Measurements from ENCODE around the gene RAB28. TPM values are rescaled to one million over a fixed set of nuclear protein-coding genes. Genes with fewer than 3 reads are reported as not detected.

RAB28 gene
- total and polyA plus RNA-seq, 2 of the 8 experiments (the other 6 are each of a cell fraction or from before 2014, with no cell fraction given), result 16.0 to 18.7 TPM

DNA sequence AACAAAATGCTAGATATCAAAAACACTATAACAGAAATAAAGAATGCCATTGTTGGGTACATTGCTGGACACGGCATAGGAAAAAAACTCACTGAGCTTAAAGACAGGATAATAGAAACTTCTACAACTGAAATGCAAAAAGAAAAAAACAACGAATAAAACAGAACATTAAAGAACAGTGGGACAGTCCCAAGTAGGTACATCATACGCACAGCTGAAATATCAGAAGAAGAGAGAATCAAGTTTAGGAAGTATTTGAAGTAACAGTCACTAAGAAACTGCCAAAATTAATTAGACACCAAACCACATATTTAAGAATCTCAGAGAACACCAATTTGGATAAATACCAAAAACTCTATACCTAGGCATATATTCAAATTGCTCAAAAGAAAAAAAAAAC is 19.2 kb downstream of the RAB28 start:
- H3K27ac ChIP-seq (ENCODE audit: low read depth, low read length), result no peak overlapping the region
- H4K91ac ChIP-seq (replicated peaks; ENCODE audit: insufficient read length, low read length), result no peak overlapping the region
- TF ChIP-seq RXRA (IDR thresholded peaks at IDR 0.05; ENCODE audit: insufficient read depth, low read depth, low read length), result no peak
- TF ChIP-seq HDAC2 (IDR thresholded peaks at IDR 0.05; ENCODE audit: borderline replicate concordance in 1 of 2, low read depth in 2 of 2, low read length in 2 of 2), result no peak
- no peak for TF ChIP-seq RNF2 (IDR thresholded peaks at IDR 0.05; ENCODE audit: borderline replicate concordance, low read depth, low read length, missing control alignments, poor library complexity, severe bottlenecking)
- no peak for TF ChIP-seq TEAD4 (IDR thresholded peaks at IDR 0.05; ENCODE audit: low read depth, low read length)
- no peak for TF ChIP-seq SIX5 (IDR thresholded peaks at IDR 0.05; ENCODE audit: low read depth, low read length)
- no peak for TF ChIP-seq MAFK (IDR thresholded peaks at IDR 0.05; ENCODE audit: low read depth, low read length)
- TF ChIP-seq SAP30 (IDR thresholded peaks at IDR 0.05; ENCODE audit: insufficient read depth, insufficient replicate concordance, low read length), result no peak
- TF ChIP-seq YY1 (IDR thresholded peaks at IDR 0.05; ENCODE audit: low read depth, low read length), result no peak
- TF ChIP-seq POU5F1 (IDR thresholded peaks at IDR 0.05; ENCODE audit: low read depth, low read length), result no peak
- no peak overlapping the region for H2BK20ac ChIP-seq (ENCODE audit: low read length)
- peaks cover 0 to 9% of the 10 kb centered on the region in 2 experiments; a peak in 1 of 4 replicates for H3K79me2 ChIP-seq (ENCODE audit: control insufficient read depth in 1 of 2, insufficient read depth in 2 of 2, low read length in 2 of 2)
- no peaks in the 10 kb centered on the region for H3K9me3 ChIP-seq (ENCODE audit: insufficient read depth in 2 of 2, low read depth in 1 of 2, low read length in 1 of 2)
- H2BK120ac ChIP-seq (replicated peaks; ENCODE audit: low read depth, low read length), result no peak overlapping the region
- 88% methylated on average over 3 of the region's 3 CpGs; no CpG with 5 or more reads in 1 of the 2 experiments for whole genome bisulfite sequencing, 2 experiments (ENCODE audit: extremely low coverage in 1 of 2, insufficient coverage in 1 of 2, insufficient read length in 1 of 2, insufficient replicate concordance in 2 of 2, low coverage in 1 of 2, low lambda C conversion rate in 2 of 2, missing lambda C conversion rate in 1 of 2)
- no peak overlapping the region for H3K14ac ChIP-seq (ENCODE audit: insufficient read length)
- H2BK15ac ChIP-seq (ENCODE audit: low read length), result no peak overlapping the region
- no peak overlapping the region for H3K4me2 ChIP-seq (ENCODE audit: insufficient read depth in 1 of 2, low read depth in 2 of 2, low read length in 2 of 2)
- no peak overlapping the region for H4K8ac ChIP-seq (ENCODE audit: extremely low read depth, insufficient read depth, low read length)
- H3K4ac ChIP-seq (replicated peaks; ENCODE audit: insufficient read length, low read depth, low read length), result no peak overlapping the region
- H4K20me1 ChIP-seq (replicated peaks in 1 of 2; ENCODE audit: control insufficient read depth in 1 of 2, insufficient read depth in 2 of 2, low read length in 2 of 2), result peaks cover 0 to 2% of the 10 kb centered on the region in 2 experiments
- H3K23me2 ChIP-seq (ENCODE audit: low read depth, low read length), result no peaks in the 10 kb centered on the region; the same call in 1 of the 2 replicates
- no peak overlapping the region for H3K23ac ChIP-seq (ENCODE audit: insufficient read length)
- H3K79me1 ChIP-seq (ENCODE audit: low read depth, low read length), result no peaks in the 10 kb centered on the region
- no peak overlapping the region for H3K56ac ChIP-seq (replicated peaks; ENCODE audit: insufficient read length, low read depth, low read length)
- H3K4me3 ChIP-seq (ENCODE audit: extremely low read depth in 1 of 4, insufficient read depth in 2 of 4, low read depth in 3 of 4, low read length in 4 of 4), result no peak overlapping the region
- H3K4me1 ChIP-seq (replicated peaks in 1 of 4; ENCODE audit: control insufficient read depth in 3 of 4, insufficient read depth in 4 of 4, low read length in 3 of 4), result peaks cover 0 to 3% (median 0%) of the 10 kb centered on the region in 4 experiments; a peak in 1 of 7 replicates
- H4K5ac ChIP-seq (ENCODE audit: insufficient read length, low read depth, low read length), result no peak overlapping the region
- no peak overlapping the region for H2AK5ac ChIP-seq (ENCODE audit: low read depth, low read length)
- H3K9ac ChIP-seq (replicated peaks in 1 of 4; ENCODE audit: extremely low read depth in 1 of 4, low read depth in 3 of 4, low read length in 3 of 4), result no peak overlapping the region
- H2BK5ac ChIP-seq (ENCODE audit: low read depth, low read length), result no peak overlapping the region
- H2AFZ ChIP-seq (ENCODE audit: low read length), result no peak overlapping the region
- ChIA-PET POLR2A (ENCODE audit: partially characterized antibody) (interaction anchor here (1.1 to 1.3 kb wide), 2 partner anchors 10 to 18 kb away, joined by 4 read pairs; no protein-coding TSS in a partner anchor), CTCF (ENCODE audit: partially characterized antibody) (interaction anchor here (1.1 to 1.7 kb wide), 2 partner anchors 18 to 48 kb away, joined by 4 to 5 read pairs; no protein-coding TSS in a partner anchor)
- no peak overlapping the region for H2BK12ac ChIP-seq (ENCODE audit: low read depth, low read length)
- no peak overlapping the region for H3K18ac ChIP-seq (ENCODE audit: extremely low read depth, low read length)
- H3K36me3 ChIP-seq (ENCODE audit: control insufficient read depth in 2 of 4, insufficient read depth in 4 of 4, low read length in 3 of 4), result no peaks in the 10 kb centered on the region
- no peak for FAIRE-seq
- H3K27me3 ChIP-seq (replicated peaks in 1 of 4; ENCODE audit: control insufficient read depth in 3 of 4, extremely low read depth in 1 of 4, insufficient read depth in 3 of 4, low read length in 3 of 4), result no peaks in the 10 kb centered on the region
- DNase-seq (ENCODE audit: low read depth in 1 of 2, low spot score in 2 of 2), result no peak

Data from H1 (cell line).